NCI-H748 treated with DMSO at 0.1 percent for 48 hours (cell line): ENCODE results near the gene KRAS.

ENCODE experiments used
- DNase-seq: peaks from one replicate; lab custom pipeline; 2025; lab: John Stamatoyannopoulos, UW

KRAS gene

GRCh38 chr12:25195056-25195971 lies 55.4 kb downstream of the KRAS start, which contains the start of the genes DNAI7 and ETFRF1:
Gene DNAI7 (minus strand): TSS chr12:25195160. CDS start chr12:25195078, 82 bp downstream.
Gene ETFRF1 (plus strand): TSS chr12:25195237. CDS start chr12:25203957, 8,720 bp downstream.
- peak; percentile 88 for DNase-seq

- DNase-seq: no peak
Measured at GRCh38 chr12:25194722-25195055, 56.0 kb downstream of the KRAS start.

- no peak for DNase-seq
Measured at GRCh38 chr12:25194214-25194613, 56.5 kb downstream of the KRAS start.

- no peak for DNase-seq
Measured at GRCh38 chr12:25190793-25191192, 59.9 kb downstream of the KRAS start.

- DNase-seq: no peak
Measured at GRCh38 chr12:25189656-25190055, 61.1 kb downstream of the KRAS start.

- no peak for DNase-seq
Measured at GRCh38 chr12:25187781-25188180, 62.9 kb downstream of the KRAS start.

- DNase-seq: no peak
Measured at GRCh38 chr12:25186788-25187402, 63.8 kb downstream of the KRAS start.

GRCh38 chr12:25186038-25186787 lies 64.5 kb downstream of the KRAS start:
- DNase-seq: no peak

- DNase-seq: no peak
Measured at GRCh38 chr12:25184132-25184531, 66.6 kb downstream of the KRAS start.

GRCh38 chr12:25182765-25183164 lies 68.0 kb downstream of the KRAS start:
- no peak for DNase-seq

- DNase-seq: no peak
Measured at GRCh38 chr12:25162866-25163265, 87.9 kb downstream of the KRAS start.

GRCh38 chr12:25156061-25156460 lies 94.7 kb downstream of the KRAS start:
- no peak for DNase-seq

- no peak for DNase-seq
Measured at GRCh38 chr12:25155022-25155576, 95.6 kb downstream of the KRAS start.
